RWPE1 (cell line): Measurements from ENCODE around the gene LPAR3.

ENCODE experiments used
- CTCF ChIA-PET: fragments of 350-600 bp; sonication (Branson Sonifier 250); formaldehyde crosslinking; extraction: SDS; loops from one replicate; lab custom pipeline; 2021; lab: Yijun Ruan, JAX
- POLR2A ChIA-PET: fragments of 400-600 bp; formaldehyde crosslinking; extraction: SDS; loops from one replicate; lab custom pipeline; 2020; ENCODE audit warnings: antibody characterized with exemption; ENCODE audit not compliant: low non-redundant PET; lab: Yijun Ruan, JAX
- DNase-seq: peaks from one replicate; pipeline ENCODE4 v3.0.0; 2012; ENCODE audit warnings: low spot score
- H3K27ac ChIP-seq: fragments of 450-650 bp; 2 replicates; pipeline ENCODE4 v1.5.1; 2017
- CTCF ChIP-seq: fragments of 450-650 bp; conservative IDR thresholded peaks from 2 replicates; pipeline ENCODE4 v1.5.1; 2017; ENCODE audit warnings: low read depth, mild to moderate bottlenecking

The LPAR3 gene

GRCh38 chr1:84862810-84863251 lies 30.2 kb downstream of the LPAR3 start:
- ChIA-PET CTCF (no interaction called here), POLR2A (no interaction called here)

DNA sequence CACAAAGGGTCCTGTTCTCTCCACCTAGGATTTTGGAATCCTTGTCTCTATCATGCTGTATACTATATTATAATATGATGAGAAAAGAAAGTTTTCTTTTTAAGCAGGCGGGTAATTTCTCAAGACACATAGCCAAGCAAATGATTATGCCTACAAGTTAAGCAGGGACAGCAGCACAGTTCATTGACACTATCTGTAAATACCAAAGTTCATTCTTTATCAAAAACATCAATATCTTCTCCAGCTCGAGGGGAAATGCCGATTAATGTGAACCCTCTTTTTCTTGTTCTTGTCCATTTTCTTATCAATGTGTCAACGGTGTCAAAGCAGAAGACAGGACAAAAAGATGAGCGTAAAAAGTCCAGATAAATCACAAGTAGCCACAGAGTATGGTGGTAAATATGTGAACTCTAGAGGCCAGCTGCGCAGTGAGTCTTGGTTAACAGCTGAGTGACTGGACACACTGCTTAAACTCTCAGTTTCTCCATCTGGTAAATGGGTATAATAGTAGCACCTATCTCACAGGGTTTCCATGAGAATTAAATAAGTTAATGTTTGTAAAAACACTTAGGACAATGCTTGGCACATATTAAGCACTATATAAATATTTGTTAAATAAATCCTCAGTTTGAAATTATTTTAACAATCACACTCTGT lies 30.9 kb downstream of the LPAR3 start:
- H3K27ac ChIP-seq, result no peak overlapping the region
- CTCF ChIA-PET, result no interaction called here
- POLR2A ChIA-PET, result interaction anchor here (0.6 kb wide), 1 partner anchor 232 kb away, joined by 3 read pairs; no protein-coding TSS in a partner anchor
- no peak for TF ChIP-seq CTCF
- no peak for DNase-seq

More at GRCh38 chr1:84862810-84863251, 30.2 kb downstream of the LPAR3 start:
- no peak overlapping the region for H3K27ac ChIP-seq
- no peak for DNase-seq
- TF ChIP-seq CTCF, result no peak

DNA sequence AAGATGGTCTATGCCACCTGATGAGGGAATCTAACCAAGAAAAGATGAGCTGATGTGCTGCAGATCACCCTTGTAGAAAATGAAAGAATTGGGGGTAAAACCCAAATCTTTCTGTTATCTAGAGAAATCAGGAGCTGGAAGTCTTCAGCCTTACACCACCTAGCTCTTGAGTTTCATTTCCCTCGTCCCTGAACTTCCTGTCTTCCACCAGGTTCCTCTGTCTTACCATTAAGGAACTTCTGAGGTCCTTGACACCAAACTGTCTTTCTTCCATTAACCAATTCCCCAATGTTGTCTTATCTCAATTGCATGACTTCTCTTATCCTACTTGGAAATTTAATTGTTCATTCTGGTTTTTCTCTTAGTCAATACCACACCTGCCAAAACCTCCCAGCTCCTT lies 31.5 kb downstream of the LPAR3 start:
- POLR2A ChIA-PET, result interaction anchor here (0.6 kb wide), 2 partner anchors 28 to 233 kb away, joined by 3 read pairs; no protein-coding TSS in a partner anchor
- TF ChIP-seq CTCF, result no peak
- CTCF ChIA-PET, result interaction anchor here (0.5 kb wide), 1 partner anchor 49 kb away, joined by 3 read pairs; no protein-coding TSS in a partner anchor

GRCh38 chr1:84859866-84860265 lies 33.1 kb downstream of the LPAR3 start:
- POLR2A ChIA-PET, result no interaction called here

More for the DNA sequence above, 31.5 kb downstream of the LPAR3 start:
- no peak for DNase-seq
- H3K27ac ChIP-seq, result no peak overlapping the region

DNA sequence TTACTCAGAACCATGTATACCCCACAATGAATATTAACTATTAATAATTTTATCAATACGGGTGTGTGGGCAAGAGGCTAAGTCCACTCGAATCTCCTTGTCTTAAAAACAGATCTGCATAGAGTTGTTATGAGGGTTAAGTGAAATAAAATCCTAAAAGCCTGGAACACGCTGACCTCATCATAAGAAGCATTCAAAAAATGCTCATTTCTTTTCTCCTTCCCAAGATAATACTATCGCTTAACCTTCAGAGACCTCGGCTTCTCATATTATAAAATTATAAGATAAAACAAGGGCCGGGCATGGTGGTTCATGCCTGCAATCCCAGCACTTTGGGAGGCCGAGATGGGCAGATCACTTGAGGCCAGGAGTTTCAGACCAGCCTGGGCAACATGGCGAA lies 35.1 kb downstream of the LPAR3 start:
- ChIA-PET CTCF (no interaction called here), POLR2A (no interaction called here)
- no peak for DNase-seq
- H3K27ac ChIP-seq, result no peak overlapping the region
- TF ChIP-seq CTCF, result no peak

More at GRCh38 chr1:84859866-84860265, 33.1 kb downstream of the LPAR3 start:
- TF ChIP-seq CTCF, result no peak
- CTCF ChIA-PET, result no interaction called here
- no peak for DNase-seq
- no peak overlapping the region for H3K27ac ChIP-seq

GRCh38 chr1:84856726-84857270 lies 36.2 kb downstream of the LPAR3 start:
- TF ChIP-seq CTCF, result no peak
- ChIA-PET CTCF (interaction anchor here (0.5 kb wide), 1 partner anchor 18 kb away, joined by 5 read pairs; no protein-coding TSS in a partner anchor), POLR2A (interaction anchor here (0.5 to 0.8 kb wide), 2 partner anchors 17 to 22 kb away, joined by 3 to 4 read pairs; no protein-coding TSS in a partner anchor)
- no peak overlapping the region for H3K27ac ChIP-seq
- DNase-seq, result no peak
